ENCODE measurements around the gene TPST2.

The TPST2 gene

GRCh38 chr22:26580240-26580962, 9.5 kb downstream of the TPST2 start:
- DNase-seq (ENCODE audit: low read depth) = no peak

GRCh38 chr22:26579331-26579886, 10.5 kb downstream of the TPST2 start:
- DNase-seq (ENCODE audit: low read depth) = no peak

GRCh38 chr22:26577081-26577480, 12.9 kb downstream of the TPST2 start:
- DNase-seq (ENCODE audit: low read depth) = no peak

- DNase-seq (ENCODE audit: low read depth) = no peak
These were observed 13.8 kb downstream of the TPST2 start for GRCh38 chr22:26576026-26576680.

DNA sequence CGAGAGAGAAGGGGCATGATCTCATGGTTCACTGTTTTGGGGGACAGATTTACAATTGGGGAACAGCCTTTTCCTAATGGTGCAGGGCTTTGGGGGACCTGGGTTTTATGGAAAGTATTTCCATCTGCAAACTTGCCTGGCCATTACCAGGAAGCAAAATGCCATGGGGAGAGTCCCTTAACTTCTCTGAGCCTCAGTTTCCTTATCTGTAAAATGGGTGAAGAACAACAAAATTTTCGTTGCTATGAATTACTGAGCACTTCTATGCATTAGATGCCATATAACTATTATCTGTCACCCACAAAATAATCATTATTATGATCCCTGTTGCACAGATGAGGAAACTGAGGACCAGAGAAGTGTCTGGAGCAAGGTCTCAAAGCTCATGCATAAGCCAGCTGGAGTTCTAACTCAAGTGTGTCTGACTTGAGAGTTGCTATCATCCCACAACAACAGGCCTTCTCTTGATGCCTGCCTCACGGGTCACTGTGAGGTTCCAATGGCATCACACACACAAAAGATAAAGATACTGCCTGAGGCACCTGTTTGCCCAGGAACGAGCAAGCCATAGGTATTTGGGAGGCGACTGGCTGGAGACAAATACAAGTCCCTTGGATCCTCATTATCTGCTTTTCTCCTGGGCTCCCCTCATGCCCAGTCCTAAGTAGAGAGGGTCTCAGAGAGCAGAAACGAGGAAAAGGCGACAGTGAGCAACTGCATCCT, 15.8 kb downstream of the TPST2 start:
- no peak for DNase-seq (ENCODE audit: low read depth)

DNA sequence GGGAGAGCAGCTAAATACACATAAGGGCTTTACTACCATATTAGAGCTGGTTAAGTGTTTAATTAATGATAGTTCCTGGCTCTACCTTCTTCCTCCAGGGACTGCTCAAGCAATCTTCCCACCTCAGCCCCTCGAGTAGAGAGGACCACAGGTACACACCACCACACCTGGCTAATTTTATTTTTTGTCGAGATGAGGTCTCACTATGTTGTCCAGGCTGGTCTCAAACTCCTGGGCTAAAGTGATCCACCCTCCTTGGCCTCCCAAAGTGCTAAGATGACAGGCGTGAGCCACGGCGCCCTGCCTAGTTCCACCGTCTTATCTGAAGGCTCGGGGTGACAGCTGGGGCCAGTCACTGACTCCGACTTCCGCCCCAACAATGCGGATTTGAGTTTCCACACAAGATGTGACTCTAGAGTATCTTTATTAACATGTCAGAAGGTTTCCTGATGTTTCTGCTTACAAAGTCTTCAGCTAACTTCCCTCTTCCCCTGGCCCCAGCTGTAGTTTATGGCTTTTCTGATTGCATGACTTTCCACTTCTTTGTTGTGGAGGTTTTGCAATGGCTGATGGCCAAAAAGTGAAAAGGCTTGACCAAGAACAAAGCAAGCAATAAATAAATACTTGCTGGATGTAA, 16.8 kb downstream of the TPST2 start:
- DNase-seq (ENCODE audit: low read depth) = no peak

DNA sequence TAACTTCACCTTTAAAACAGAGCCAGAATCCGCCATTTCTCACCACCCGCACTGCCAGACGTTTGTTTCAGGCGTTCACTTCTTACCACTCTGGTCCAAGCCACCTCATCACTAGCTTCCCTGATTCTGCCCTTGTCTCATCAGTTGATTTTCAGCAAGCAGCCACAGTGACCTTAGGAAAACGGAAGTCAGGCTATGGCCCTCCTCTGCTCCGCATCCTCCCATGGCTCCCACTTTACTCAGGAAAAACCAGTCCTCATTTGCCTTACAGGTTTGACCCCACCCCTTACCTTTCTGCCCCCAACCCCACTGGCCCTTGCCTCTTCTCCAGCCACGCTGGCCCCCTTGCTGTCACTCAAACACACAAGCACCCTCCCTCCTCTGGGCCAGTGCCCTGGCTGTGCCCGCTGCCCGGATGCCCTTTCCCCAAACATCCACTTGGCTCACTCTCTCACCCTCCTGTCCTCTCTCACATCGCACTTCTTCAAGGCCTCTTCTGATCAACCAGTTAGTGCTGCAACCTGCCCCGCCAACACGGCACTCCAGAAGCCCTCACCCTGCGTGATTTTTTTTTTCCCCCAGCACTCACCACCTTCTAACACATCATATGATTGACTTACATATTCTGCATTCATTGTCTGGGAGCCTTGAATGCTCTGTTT, 18.9 kb downstream of the TPST2 start:
- DNase-seq (ENCODE audit: low read depth) = no peak

- DNase-seq (ENCODE audit: low read depth) = no peak
These were observed 19.8 kb downstream of the TPST2 start for GRCh38 chr22:26570115-26570514.

DNA sequence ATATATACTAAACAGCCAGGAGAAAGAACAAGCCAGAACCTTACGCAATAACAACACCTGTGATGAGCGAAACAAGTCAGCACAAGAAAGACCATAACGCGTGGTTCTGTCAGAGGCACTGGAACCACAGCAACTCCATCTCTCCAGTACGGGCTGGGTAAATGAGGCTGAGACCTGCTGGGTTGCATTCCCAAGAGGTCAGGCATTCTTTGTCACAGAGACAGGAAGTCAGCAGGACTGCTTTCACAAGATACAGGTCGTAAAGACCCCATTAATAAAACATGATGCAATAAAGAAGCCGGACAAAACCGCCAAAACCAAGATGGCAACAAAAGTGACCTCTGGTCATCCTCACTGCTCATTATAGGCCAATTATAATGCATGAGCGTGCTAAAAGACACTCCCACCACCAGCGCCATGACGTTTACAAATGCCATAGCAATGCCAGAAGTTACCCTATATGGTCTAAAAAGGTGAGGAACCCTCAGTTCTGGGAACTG, 21.7 kb downstream of the TPST2 start:
- no peak for DNase-seq (ENCODE audit: low read depth)

DNA sequence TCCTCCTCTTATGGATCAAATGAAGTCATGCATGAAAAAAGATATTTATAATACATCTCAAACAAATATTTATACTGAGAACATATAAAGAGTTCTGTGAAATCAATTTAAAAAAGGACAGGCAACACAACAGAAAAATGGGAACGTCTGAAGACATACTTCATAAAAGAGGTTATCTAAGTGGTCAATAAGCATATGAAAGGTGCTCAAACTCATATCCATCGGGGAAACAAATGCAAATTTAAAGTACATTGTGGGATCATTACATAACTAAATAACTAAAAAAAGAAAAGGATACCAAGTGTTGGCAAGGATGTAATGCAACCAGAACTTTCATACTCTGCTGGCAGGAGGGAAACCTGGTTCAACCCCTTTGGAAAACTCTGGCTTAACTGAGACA, 22.3 kb downstream of the TPST2 start:
- no peak for DNase-seq (ENCODE audit: low read depth)

DNA sequence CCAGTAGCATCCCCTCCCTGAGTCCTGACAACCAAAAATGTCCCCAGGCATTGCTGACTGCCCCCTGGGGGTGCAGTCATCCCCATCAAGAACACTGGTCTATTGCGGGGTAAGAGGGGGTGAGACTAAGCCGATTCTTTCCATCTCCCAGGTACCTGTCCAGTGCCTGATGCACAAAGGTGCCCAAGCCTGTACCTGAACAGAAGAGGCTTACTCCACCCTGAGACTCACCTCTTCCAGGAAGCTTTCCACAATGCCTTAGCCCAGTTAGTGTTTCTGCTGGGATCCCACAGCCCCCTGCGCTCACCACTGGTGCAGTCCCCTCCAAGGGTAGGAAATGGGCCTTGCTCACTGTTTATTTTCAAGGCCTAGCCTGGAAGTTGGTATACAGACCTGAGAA, 22.9 kb downstream of the TPST2 start:
- no peak for DNase-seq (ENCODE audit: low read depth)

GRCh38 chr22:26565889-26566288, 24.0 kb downstream of the TPST2 start:
- DNase-seq (ENCODE audit: low read depth) = no peak

GRCh38 chr22:26565181-26565580, 24.8 kb downstream of the TPST2 start:
- no peak for DNase-seq (ENCODE audit: low read depth)

GRCh38 chr22:26564672-26565071, 25.3 kb downstream of the TPST2 start:
- no peak for DNase-seq (ENCODE audit: low read depth)

DNA sequence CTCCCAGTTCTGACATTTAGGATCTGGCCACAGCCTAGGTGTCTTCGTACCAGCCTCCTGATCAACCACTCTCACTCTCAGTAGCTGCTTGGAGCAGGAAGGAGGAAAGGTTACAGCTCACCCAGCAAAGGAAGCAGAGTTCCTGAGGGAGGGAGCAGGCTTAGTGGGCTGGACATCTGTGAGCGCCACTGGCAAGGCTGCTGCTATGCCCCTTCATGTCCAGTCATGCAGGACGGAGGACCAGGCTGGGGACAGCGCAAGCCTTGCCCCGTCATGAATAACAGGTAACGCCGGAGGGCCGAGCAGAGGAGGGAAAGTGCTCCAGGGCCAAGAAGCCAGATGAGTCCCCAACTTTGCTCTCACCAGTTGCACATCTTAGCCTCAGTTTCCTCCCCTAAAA, 25.8 kb downstream of the TPST2 start:
- no peak for DNase-seq (ENCODE audit: low read depth)

GRCh38 chr22:26563022-26563421, 26.9 kb downstream of the TPST2 start:
- no peak for DNase-seq (ENCODE audit: low read depth)

- DNase-seq (ENCODE audit: low read depth) = no peak
These were observed 28.0 kb downstream of the TPST2 start for GRCh38 chr22:26561756-26562417.

- no peak for DNase-seq (ENCODE audit: low read depth)
These were observed 29.9 kb downstream of the TPST2 start for GRCh38 chr22:26559961-26560575.

GRCh38 chr22:26558248-26558895, 31.6 kb downstream of the TPST2 start:
- no peak for DNase-seq (ENCODE audit: low read depth)

- DNase-seq (ENCODE audit: low read depth) = no peak
These were observed 33.0 kb downstream of the TPST2 start for GRCh38 chr22:26556904-26557303.
